GM23248 (cell line): Measurements from ENCODE around the gene CNGA4. TPM values are rescaled to one million over a fixed set of nuclear protein-coding genes. Genes with fewer than 3 reads are reported as not detected.
A peak's percentile ranks its signal among the peaks of the same experiment; 100 is the strongest.

Experiments
- DNase-seq: peaks from one replicate; pipeline ENCODE4 v3.0.0-alpha.2; 2015
- H2AFZ ChIP-seq: fragments of 200-600 bp; sonication (generic); 2 replicates; pipeline ENCODE4 v1.6.1; 2016; ENCODE audit warnings: antibody characterized with exemption
- H3F3A ChIP-seq: fragments of 200-600 bp; sonication (generic); 2 replicates; pipeline ENCODE4 v1.6.1; 2016; ENCODE audit warnings: mild to moderate bottlenecking, antibody characterized with exemption, mixed run types; ENCODE audit not compliant: insufficient read depth
- H3K27ac ChIP-seq: fragments of 200-600 bp; sonication (generic); 2 replicates; pipeline ENCODE4 v1.5.1; 2016; ENCODE audit warnings: mild to moderate bottlenecking
- H3K27me3 ChIP-seq: fragments of 200-600 bp; sonication (generic); replicated peaks from 2 replicates; pipeline ENCODE4 v1.6.1; 2016; ENCODE audit warnings: mild to moderate bottlenecking; ENCODE audit not compliant: insufficient read depth
- H3K36me3 ChIP-seq: fragments of 200-600 bp; sonication (generic); 2 replicates; pipeline ENCODE4 v1.6.1; 2016; ENCODE audit warnings: low read depth, mild to moderate bottlenecking
- H3K4me1 ChIP-seq: fragments of 200-600 bp; sonication (generic); 2 replicates; pipeline ENCODE4 v1.6.1; 2016; ENCODE audit warnings: mild to moderate bottlenecking; ENCODE audit not compliant: insufficient read depth
- H3K4me2 ChIP-seq: fragments of 200-600 bp; sonication (generic); one replicate; pipeline ENCODE4 v1.6.1; 2016; ENCODE audit warnings: mild to moderate bottlenecking; ENCODE audit not compliant: unreplicated experiment
- H3K4me3 ChIP-seq: fragments of 200-600 bp; sonication (generic); 2 replicates; pipeline ENCODE4 v1.5.1; 2016; ENCODE audit warnings: mild to moderate bottlenecking
- H3K79me2 ChIP-seq: fragments of 200-600 bp; sonication (generic); 2 replicates; pipeline ENCODE4 v1.6.1; 2016; ENCODE audit warnings: mild to moderate bottlenecking; ENCODE audit not compliant: insufficient read depth
- H3K9ac ChIP-seq: fragments of 200-600 bp; sonication (generic); 2 replicates; pipeline ENCODE4 v1.6.1; 2016; ENCODE audit warnings: mild to moderate bottlenecking
- H3K9me2 ChIP-seq: fragments of 200-600 bp; sonication (generic); 2 replicates; pipeline ENCODE4 v1.6.1; 2016; ENCODE audit warnings: mixed run types, mild to moderate bottlenecking, moderate library complexity; ENCODE audit not compliant: insufficient read depth
- H3K9me3 ChIP-seq: fragments of 200-600 bp; sonication (generic); one replicate; pipeline ENCODE4 v1.6.1; 2017; ENCODE audit warnings: low read depth
- H4K20me1 ChIP-seq: fragments of 200-600 bp; sonication (generic); 2 replicates; pipeline ENCODE4 v1.6.0; 2016; ENCODE audit not compliant: insufficient read depth
- EZH2 ChIP-seq: fragments of 200-600 bp; sonication (generic); IDR thresholded peaks from 2 replicates; pipeline ENCODE4 v1.6.1; 2018; ENCODE audit warnings: antibody characterized with exemption, mild to moderate bottlenecking; ENCODE audit not compliant: insufficient read depth, poor library complexity, severe bottlenecking
- EZH2phosphoT487 ChIP-seq: fragments of 200-600 bp; sonication (generic); IDR thresholded peaks from 2 replicates; pipeline ENCODE4 v1.6.1; 2018; ENCODE audit warnings: antibody characterized with exemption, moderate library complexity, mild to moderate bottlenecking, low read depth; ENCODE audit not compliant: insufficient read depth
- WGBS, 2 experiments: methylation state at CpG; one replicate each; pipeline ENCODE4 v1.1.6; 2015 to 2017; ENCODE audit warnings: low lambda C conversion rate in 2 of 2, low coverage in 1 of 2; ENCODE audit errors: missing lambda C conversion rate in 2 of 2; 5-methylcytosine and 5-hydroxymethylcytosine counted together
- in situ Hi-C: fragments of 300-500 bp; cut with MboI; formaldehyde crosslinking; loops from 2 replicates; pipeline ENCODE4 v1.15.0; 2020
- polyA plus RNA-seq: library from polyadenylated mRNA; unstranded; fragments of >200 nt; fragmentation: Nextera tagmentation; extraction: Ambion mirVana; gene quantifications from 2 replicates; pipeline ENCODE4 v1.2.1, GENCODE V29; 2016
- total RNA-seq: library from RNA; depleted of rRNA; stranded (reverse); fragments of >200 nt; shearing (Covaris generic); gene quantifications from 2 replicates; pipeline ENCODE4 v1.2.3, GENCODE V29; 2014

CNGA4 gene
- total and polyA plus RNA-seq, 2 experiments from 2014 or later, result not detected

DNA sequence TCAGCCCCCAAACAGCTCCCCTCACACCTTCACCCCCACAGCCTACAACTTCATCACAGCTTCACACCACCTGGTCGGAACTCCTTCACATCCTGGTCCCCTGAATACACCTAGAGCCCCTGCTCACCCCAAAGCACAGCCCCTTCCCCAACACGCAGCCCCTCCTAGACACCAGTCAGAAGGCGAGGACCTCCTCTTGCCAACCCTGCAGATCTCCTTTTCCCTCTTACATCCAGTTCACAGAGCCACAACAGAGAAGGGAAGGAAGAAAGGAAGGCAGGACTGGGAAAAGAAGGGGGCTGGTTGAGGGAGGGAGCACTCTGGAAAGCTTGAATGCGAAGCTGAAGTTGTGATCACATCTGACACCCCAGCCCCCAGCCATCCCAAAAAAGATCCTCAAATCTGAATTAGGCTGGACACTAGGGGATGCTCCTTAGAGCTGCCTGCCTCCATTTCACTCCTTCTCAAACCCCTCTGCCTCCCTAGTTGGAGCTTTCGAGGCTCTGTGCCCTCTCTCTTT is 21.4 kb downstream of the CNGA4 start:
- Histone ChIP-seq H3K36me3 (no peaks in the 10 kb centered on the region), H3F3A (no peaks in the 10 kb centered on the region), H3K27ac (no peak overlapping the region), H2AFZ (no peak overlapping the region), H3K4me3 (no peak overlapping the region), H3K79me2 (no peaks in the 10 kb centered on the region), H3K9me2 (no peaks in the 10 kb centered on the region), H3K9ac (no peak overlapping the region), H3K4me1 (peaks cover 5% of the 10 kb centered on the region; the same call in 1 of the 2 replicates), H3K4me2 (no peak overlapping the region), H3K27me3 (peaks cover 61% of the 10 kb centered on the region), H4K20me1 (no peaks in the 10 kb centered on the region), H3K9me3 (no peaks in the 10 kb centered on the region)
- WGBS, 2 experiments, result 52 to 54% methylated on average over 5 of the region's 5 CpGs
- TF ChIP-seq EZH2, result peak; percentile 57
- TF ChIP-seq EZH2phosphoT487, result no peak
- DNase-seq, result no peak
- in situ Hi-C loops, result no loop called here

DNA sequence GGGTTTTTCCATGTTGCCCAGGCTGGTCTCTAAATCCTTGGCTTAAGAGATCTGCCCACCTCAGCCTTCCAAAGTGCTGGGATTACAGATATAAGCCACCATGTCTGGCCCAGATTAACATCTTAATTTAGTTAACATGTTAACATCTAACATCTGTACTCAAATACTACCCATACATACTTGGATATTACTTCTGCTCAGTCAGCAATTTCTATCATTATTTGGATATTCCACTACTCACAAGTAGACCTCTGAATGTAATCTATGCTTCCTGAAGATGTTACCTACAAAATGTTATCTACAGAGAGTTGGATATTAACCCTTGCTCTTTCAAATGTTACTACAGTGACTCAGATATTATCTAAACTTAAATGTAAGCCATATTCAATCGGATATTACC is 24.8 kb downstream of the CNGA4 start:
- H3K27me3 ChIP-seq, result peaks cover 34% of the 10 kb centered on the region
- no peaks in the 10 kb centered on the region for H3K9me2 ChIP-seq
- H3K9ac ChIP-seq, result no peak overlapping the region
- H3F3A ChIP-seq, result no peaks in the 10 kb centered on the region
- H3K27ac ChIP-seq, result no peak overlapping the region
- H3K4me3 ChIP-seq, result no peak overlapping the region
- peaks cover 5% of the 10 kb centered on the region; the same call in 1 of the 2 replicates for H3K4me1 ChIP-seq
- H3K36me3 ChIP-seq, result no peaks in the 10 kb centered on the region
- no peak for DNase-seq
- H4K20me1 ChIP-seq, result no peaks in the 10 kb centered on the region
- WGBS, 2 experiments, result 33 to 37% methylated on average over 1 of the region's 1 CpG
- in situ Hi-C loops, result no loop called here
- no peak overlapping the region for H2AFZ ChIP-seq
- H3K4me2 ChIP-seq, result no peak overlapping the region
- no peak for TF ChIP-seq EZH2phosphoT487
- TF ChIP-seq EZH2, result no peak
- no peaks in the 10 kb centered on the region for H3K9me3 ChIP-seq
- H3K79me2 ChIP-seq, result no peaks in the 10 kb centered on the region

DNA sequence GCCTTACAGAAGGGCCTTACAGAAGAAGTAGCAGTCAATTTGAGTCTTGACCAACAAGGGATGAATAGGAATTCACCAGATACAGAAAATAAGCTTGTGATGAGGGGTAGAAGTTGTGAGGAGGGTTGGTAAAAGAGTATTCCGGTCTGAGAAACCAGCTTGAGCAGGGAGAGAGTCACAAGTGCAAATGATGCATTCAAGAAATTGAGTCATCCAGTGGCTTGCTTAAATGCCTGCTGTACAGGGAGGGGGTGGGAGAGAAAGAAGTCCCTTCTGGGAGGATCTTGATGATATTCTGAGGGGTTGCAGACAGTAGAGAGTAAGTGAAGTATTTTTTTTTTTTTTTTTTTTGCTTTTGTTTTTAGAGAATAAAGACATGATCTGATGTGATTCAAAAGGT is 29.9 kb downstream of the CNGA4 start:
- Histone ChIP-seq H3K36me3 (no peaks in the 10 kb centered on the region), H3K4me1 (no peaks in the 10 kb centered on the region), H3K9me3 (no peaks in the 10 kb centered on the region), H3K4me3 (no peak overlapping the region), H3K27me3 (peaks cover 9% of the 10 kb centered on the region), H3F3A (peaks cover 4% of the 10 kb centered on the region; the same call in 1 of the 2 replicates), H3K9me2 (no peaks in the 10 kb centered on the region), H3K27ac (no peak overlapping the region), H3K9ac (no peak overlapping the region), H2AFZ (no peak overlapping the region), H3K4me2 (no peak overlapping the region), H3K79me2 (no peaks in the 10 kb centered on the region), H4K20me1 (no peaks in the 10 kb centered on the region)
- DNase-seq, result peak; percentile 71
- TF ChIP-seq EZH2 (no peak), EZH2phosphoT487 (no peak)
- WGBS, 2 experiments, result 43 to 47% methylated on average over 1 of the region's 1 CpG
- in situ Hi-C loops, result no loop called here

- Histone ChIP-seq H3K9me3 (no peaks in the 10 kb centered on the region), H4K20me1 (no peaks in the 10 kb centered on the region), H3K27me3 (peaks cover 5% of the 10 kb centered on the region), H3K9me2 (no peaks in the 10 kb centered on the region), H3K4me3 (no peak overlapping the region), H3K36me3 (no peaks in the 10 kb centered on the region), H3K9ac (no peak overlapping the region), H3K27ac (no peak overlapping the region), H3K79me2 (no peaks in the 10 kb centered on the region), H3F3A (peaks cover 4% of the 10 kb centered on the region; the same call in 1 of the 2 replicates), H2AFZ (peak overlapping the region; percentile 77; the same call in 1 of the 2 replicates), H3K4me1 (no peaks in the 10 kb centered on the region), H3K4me2 (no peak overlapping the region)
- no peak for TF ChIP-seq EZH2
- no peak for TF ChIP-seq EZH2phosphoT487
- in situ Hi-C loops, result no loop called here
- 52% methylated on average over 20 to 24 of the region's 24 CpGs for WGBS, 2 experiments
- DNase-seq, result peak; percentile 11
Observed at GRCh38 chr11:6269994-6270393, 31.1 kb downstream of the CNGA4 start.
